HG03280 (cell line): Measurements from ENCODE around the gene HIC1.

ENCODE experiments used
- ATAC-seq: cut with Tn5 transposase; IDR thresholded peaks from one replicate; pipeline ENCODE4 v1.9.1; 2021; ENCODE audit warnings: mild to moderate bottlenecking, moderate library complexity; ENCODE audit not compliant: unreplicated experiment

The HIC1 gene

GRCh38 chr17:2094891-2095535, 40.1 kb downstream of the HIC1 start:
- no peak for ATAC-seq

- ATAC-seq, result no peak
Observed at GRCh38 chr17:2095536-2095910, 40.6 kb downstream of the HIC1 start.

GRCh38 chr17:2101448-2102257, 46.8 kb downstream of the HIC1 start:
- ATAC-seq, result no peak

GRCh38 chr17:2102931-2103809, 48.3 kb downstream of the HIC1 start:
- no peak for ATAC-seq

GRCh38 chr17:2105663-2106062, 50.8 kb downstream of the HIC1 start:
- no peak for ATAC-seq

GRCh38 chr17:2106308-2106955, 51.5 kb downstream of the HIC1 start:
- ATAC-seq, result no peak

- ATAC-seq, result no peak
Observed at GRCh38 chr17:2107050-2107449, 52.1 kb downstream of the HIC1 start.

- no peak for ATAC-seq
Observed at GRCh38 chr17:2107506-2107905, 52.6 kb downstream of the HIC1 start.

- ATAC-seq, result no peak
Observed at GRCh38 chr17:2108170-2108569, 53.3 kb downstream of the HIC1 start.

- ATAC-seq, result no peak
Observed at GRCh38 chr17:2110436-2110835, 55.5 kb downstream of the HIC1 start.

GRCh38 chr17:2111691-2112090, 56.8 kb downstream of the HIC1 start:
- ATAC-seq, result no peak
